HFFc6 (cell line): Measurements from ENCODE around the gene TBC1D23. TPM values are rescaled to one million over a fixed set of nuclear protein-coding genes. Genes with fewer than 3 reads are reported as not detected.

ENCODE experiments used
- DNase-seq: peaks from one replicate; pipeline ENCODE4 v3.0.0-alpha.2; 2018
- H3K27ac Mint-ChIP-seq: 2 replicates; pipeline ENCODE4 v1.8.0; 2020; ENCODE audit warnings: mild to moderate bottlenecking, mixed read lengths
- H3K27me3 Mint-ChIP-seq: 2 replicates; pipeline ENCODE4 v1.8.0; 2021; ENCODE audit warnings: mild to moderate bottlenecking, moderate library complexity, mixed read lengths; ENCODE audit not compliant: insufficient read depth
- H3K36me3 Mint-ChIP-seq: 2 replicates; pipeline ENCODE4 v1.8.0; 2021; ENCODE audit warnings: low read depth, mixed read lengths
- H3K4me1 Mint-ChIP-seq: 2 replicates; pipeline ENCODE4 v1.8.0; 2020; ENCODE audit warnings: low read depth, mixed read lengths
- H3K4me3 Mint-ChIP-seq: 2 replicates; pipeline ENCODE4 v1.8.0; 2020; ENCODE audit warnings: mild to moderate bottlenecking, moderate library complexity, mixed read lengths
- H3K9me3 Mint-ChIP-seq: 2 replicates; pipeline ENCODE4 v1.8.0; 2020; ENCODE audit warnings: mild to moderate bottlenecking, mixed read lengths
- long read RNA-seq: library from polyadenylated mRNA; unstranded; transcript quantifications from one replicate; pipeline ENCODE4 v2.0.0, GENCODE V29; 2019
- total RNA-seq, 6 experiments: library from RNA; stranded (reverse); fragmentation: NEBNext Ultra II Directional; extraction: Animal tissue kit (Norgen Biotek cat#: 25700); gene quantifications; 2 replicates in 1 of 6; 3 replicates in 5 of 6; pipeline ENCODE4 v1.2.3, GENCODE V29; 2021
- TF ChIP-seq, protein P1 (sequence below): fragments of 200-600 bp; sonication (generic); IDR thresholded peaks from 2 replicates; pipeline ENCODE4 v1.5.0; 2021; ENCODE audit warnings: antibody characterized with exemption, mild to moderate bottlenecking

Gene TBC1D23
- 10 to 100 TPM; 62.1 to 76.5 (median 72.9) TPM for total RNA-seq
- long read RNA-seq, transcript TBC1D23-201 (18 exons, 3,656 nt): minor isoform, 7 of 72 reads
- long read RNA-seq, transcript TBC1D23-202 (19 exons, 3,677 nt): major isoform, 45 of 72 reads
- long read RNA-seq, partial matches to known transcripts: 10 of 72 reads
- long read RNA-seq, other reads (novel, unspliced or antisense): 8 of 72 reads

DNA sequence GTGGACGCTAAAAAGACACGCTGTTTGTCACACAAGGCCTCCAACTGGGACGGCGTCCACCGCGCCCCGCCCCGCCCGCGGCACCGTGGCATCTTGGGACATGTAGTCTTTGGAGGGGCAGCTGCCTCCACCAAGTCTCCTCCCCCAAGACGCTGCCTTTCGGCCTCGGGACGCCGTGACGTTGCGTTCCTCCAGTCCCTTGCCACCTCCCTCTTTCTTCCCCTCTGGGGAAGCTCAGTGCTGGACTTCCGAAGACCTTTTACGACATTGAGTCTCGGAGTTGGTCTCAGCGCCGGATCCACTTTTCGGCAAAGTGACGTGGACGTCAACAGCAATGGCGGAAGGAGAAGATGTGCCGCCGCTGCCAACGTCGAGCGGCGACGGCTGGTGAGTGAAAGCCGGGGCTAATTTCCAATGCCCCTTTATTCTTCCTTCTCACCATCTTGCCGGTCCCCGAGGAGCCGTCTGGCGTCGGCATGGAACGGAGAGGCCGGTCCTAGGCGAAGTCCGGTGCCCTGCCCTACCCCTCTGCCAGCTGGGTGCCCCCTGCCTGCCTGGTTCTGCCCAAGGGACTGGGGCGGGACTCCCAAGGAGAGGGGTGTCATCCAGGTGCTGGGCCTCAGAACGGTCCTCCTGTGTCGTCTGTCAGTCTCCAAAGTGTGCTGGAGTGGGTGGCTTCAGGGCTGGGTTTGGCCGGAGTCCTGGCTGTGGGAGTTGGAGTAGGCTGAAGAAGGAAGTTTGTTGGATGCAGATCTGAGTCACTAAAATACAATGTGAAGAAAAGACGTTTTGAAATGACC lies at the start of gene TBC1D23:
Gene TBC1D23, plus strand, starts transcription at position 308 of the 800 bp plus-strand sequence. Its CDS starts 27 bp downstream, at position 335.
- peaks cover 80% of the 10 kb centered on the region for H3K4me1 Mint-ChIP-seq
- TF ChIP-seq, protein P1, sequence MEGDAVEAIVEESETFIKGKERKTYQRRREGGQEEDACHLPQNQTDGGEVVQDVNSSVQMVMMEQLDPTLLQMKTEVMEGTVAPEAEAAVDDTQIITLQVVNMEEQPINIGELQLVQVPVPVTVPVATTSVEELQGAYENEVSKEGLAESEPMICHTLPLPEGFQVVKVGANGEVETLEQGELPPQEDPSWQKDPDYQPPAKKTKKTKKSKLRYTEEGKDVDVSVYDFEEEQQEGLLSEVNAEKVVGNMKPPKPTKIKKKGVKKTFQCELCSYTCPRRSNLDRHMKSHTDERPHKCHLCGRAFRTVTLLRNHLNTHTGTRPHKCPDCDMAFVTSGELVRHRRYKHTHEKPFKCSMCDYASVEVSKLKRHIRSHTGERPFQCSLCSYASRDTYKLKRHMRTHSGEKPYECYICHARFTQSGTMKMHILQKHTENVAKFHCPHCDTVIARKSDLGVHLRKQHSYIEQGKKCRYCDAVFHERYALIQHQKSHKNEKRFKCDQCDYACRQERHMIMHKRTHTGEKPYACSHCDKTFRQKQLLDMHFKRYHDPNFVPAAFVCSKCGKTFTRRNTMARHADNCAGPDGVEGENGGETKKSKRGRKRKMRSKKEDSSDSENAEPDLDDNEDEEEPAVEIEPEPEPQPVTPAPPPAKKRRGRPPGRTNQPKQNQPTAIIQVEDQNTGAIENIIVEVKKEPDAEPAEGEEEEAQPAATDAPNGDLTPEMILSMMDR: peak; percentile 19; the same call in 1 of the 2 replicates

DNA sequence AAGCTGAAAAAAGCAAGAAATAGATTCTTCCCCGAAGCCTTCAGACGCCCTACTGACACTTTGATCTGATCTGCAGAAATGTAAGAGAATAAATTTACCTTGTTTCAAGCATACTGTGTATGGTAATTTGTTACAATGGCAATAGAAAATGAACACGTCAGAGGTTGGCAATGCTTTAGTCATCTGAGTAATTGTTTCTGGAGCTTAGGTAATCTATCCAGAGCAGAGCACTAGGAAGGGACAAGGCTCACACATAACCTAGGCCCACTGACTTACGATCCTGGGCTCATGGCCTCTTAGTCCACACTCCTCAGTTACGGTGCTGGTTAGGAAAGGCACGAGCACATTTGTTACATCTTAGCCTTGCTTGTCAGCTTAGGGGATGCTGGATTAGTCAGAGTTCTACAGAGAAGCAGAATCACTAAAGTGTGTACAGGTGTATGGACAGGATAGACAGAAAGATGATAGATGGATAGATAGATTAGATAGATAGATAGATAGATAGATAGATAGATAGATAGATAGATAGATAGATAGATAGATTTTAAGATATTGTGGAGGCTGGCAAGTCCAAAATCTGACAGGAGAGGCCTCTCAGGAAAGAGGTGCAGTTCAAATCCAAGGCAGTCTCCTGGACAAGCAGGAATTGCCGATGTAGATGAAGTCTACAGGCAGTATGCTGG lies 46.8 kb upstream of the TBC1D23 start:
- DNase-seq: no peak
- TF ChIP-seq, protein P1: no peak
- no peak overlapping the region for H3K27ac Mint-ChIP-seq

More for the DNA sequence above, at the start of gene TBC1D23:
- Mint-ChIP-seq H3K36me3 (peaks cover 22% of the 10 kb centered on the region), H3K4me3 (peak within 1 kb of the TSS; percentile 93), H3K27ac (peak within 1 kb of the TSS; percentile 94), H3K27me3 (no peaks in the 10 kb centered on the region; the same call in 1 of the 2 replicates), H3K9me3 (no peaks in the 10 kb centered on the region)
- peak; percentile 100 for DNase-seq

DNA sequence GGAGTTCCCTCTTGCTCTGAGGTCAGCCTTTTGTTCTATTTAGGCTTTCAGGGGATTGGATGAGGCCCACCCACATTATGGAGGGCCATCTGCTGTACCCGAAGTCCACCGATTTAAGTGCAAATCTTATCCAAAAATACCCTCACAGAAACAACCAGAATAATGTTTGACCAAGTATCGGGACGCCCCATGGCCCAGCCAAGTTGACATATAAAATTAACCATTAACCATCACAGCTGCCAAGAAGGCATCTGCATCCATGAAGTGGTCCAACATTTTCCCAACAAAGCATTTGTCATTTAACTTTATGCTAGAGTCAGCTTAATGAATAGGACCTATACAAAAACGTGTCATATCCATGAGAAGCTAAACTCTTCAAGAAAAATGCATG lies 46.2 kb upstream of the TBC1D23 start:
- Mint-ChIP-seq H3K4me1 (peaks cover 35% of the 10 kb centered on the region), H3K27ac (no peak overlapping the region), H3K4me3 (no peak overlapping the region), H3K27me3 (no peaks in the 10 kb centered on the region; the same call in 1 of the 2 replicates), H3K36me3 (peaks cover 11% of the 10 kb centered on the region), H3K9me3 (peaks cover 11% of the 10 kb centered on the region)
- DNase-seq: no peak
- TF ChIP-seq, protein P1: no peak

More for the DNA sequence above, 46.8 kb upstream of the TBC1D23 start:
- H3K4me1 Mint-ChIP-seq: peaks cover 35% of the 10 kb centered on the region
- H3K36me3 Mint-ChIP-seq: peaks cover 6% of the 10 kb centered on the region
- H3K27me3 Mint-ChIP-seq: no peaks in the 10 kb centered on the region; the same call in 1 of the 2 replicates
- peaks cover 5% of the 10 kb centered on the region for H3K9me3 Mint-ChIP-seq
- no peak overlapping the region for H3K4me3 Mint-ChIP-seq

DNA sequence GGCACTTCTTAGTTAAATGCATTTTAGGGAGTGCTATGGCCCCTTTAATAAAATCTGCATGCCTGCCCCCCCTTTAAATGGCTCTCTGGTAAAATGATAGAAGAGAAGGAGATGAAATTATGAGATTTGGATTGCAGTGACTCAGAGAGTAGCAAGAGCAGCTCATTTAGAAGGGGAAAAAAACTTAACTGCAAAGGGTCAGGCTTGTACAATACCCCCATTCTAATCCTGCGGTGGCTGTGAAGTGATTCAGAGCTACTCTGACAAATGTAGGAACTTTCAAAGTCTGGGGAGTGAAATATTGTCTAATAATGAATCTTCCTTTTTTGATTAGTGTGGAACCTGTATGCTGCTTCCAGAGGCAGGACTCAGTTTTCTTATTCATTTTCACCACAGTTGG lies 44.1 kb upstream of the TBC1D23 start:
- Mint-ChIP-seq H3K4me3 (no peak overlapping the region), H3K36me3 (peaks cover 20% of the 10 kb centered on the region), H3K9me3 (peaks cover 17% of the 10 kb centered on the region), H3K4me1 (peaks cover 15% of the 10 kb centered on the region), H3K27ac (no peak overlapping the region), H3K27me3 (no peaks in the 10 kb centered on the region; the same call in 1 of the 2 replicates)
- no peak for DNase-seq
- TF ChIP-seq, protein P1: no peak

DNA sequence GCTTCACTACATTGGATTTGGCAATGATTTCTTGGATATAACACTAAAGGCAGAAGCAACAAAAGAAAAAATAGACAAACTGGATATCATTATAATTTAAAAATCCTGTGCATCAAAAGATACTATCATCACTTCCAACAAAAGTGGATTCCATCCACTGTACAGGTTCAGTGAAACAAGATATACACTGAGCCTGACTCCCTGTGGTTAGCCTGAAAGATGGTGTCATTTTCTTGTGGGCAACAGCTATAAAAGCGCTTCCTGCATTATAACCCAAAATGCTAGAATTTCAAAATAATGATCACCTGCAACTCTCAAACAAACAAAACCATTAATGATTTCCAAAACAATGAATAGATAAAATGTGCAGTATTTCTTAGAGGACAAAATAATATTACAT lies 39.6 kb upstream of the TBC1D23 start:
- no peak overlapping the region for H3K27ac Mint-ChIP-seq
- H3K9me3 Mint-ChIP-seq: peaks cover 17% of the 10 kb centered on the region
- peaks cover 18% of the 10 kb centered on the region for H3K4me1 Mint-ChIP-seq
- TF ChIP-seq, protein P1: no peak
- DNase-seq: no peak
- no peak overlapping the region for H3K4me3 Mint-ChIP-seq
- H3K36me3 Mint-ChIP-seq: peaks cover 20% of the 10 kb centered on the region
- H3K27me3 Mint-ChIP-seq: no peaks in the 10 kb centered on the region
